ENCODE data around the gene FBXO41. TPM values are rescaled to one million over a fixed set of nuclear protein-coding genes. Genes with fewer than 3 reads are reported as not detected.

The FBXO41 gene
- polyA plus RNA-seq, 1 of the 3 experiments (the other 2 are of a cell fraction): 3.1 TPM

DNA sequence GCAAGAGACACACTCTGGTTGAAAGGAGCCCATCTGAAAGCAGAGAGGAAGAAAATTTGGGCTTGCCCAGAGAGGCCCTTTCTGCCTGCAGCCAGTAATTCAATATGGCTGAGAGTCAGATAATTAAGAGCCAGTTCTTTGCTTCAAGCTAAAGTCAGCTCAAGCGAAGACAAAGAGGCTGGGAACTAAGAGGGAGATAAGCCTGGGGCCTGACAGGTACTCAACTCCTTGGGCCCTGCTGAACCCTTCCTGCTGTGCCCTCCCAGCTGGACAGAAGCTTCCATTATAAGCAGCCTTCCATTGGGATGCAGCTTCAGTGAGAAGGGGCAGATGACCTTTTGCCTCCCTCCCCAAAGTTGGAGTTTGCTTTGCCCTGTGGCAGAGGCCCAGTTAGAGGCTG, 12.0 kb downstream of the FBXO41 start:
- H3K27me3 ChIP-seq (ENCODE audit: insufficient read depth): no peaks in the 10 kb centered on the region
- ChIA-PET POLR2A (interaction anchor here (1.2 kb wide), 1 partner anchor 15 kb away, joined by 6 read pairs; no protein-coding TSS in a partner anchor), CTCF (interaction anchor here (0.9 to 1.5 kb wide), 3 partner anchors 18 to 379 kb away, joined by 3 to 5 read pairs (median 3); no protein-coding TSS in a partner anchor)
- H3K36me3 ChIP-seq (replicated peaks in 1 of 2; ENCODE audit: control insufficient read depth in 1 of 2, insufficient read depth in 2 of 2, low read length in 1 of 2): no peaks in the 10 kb centered on the region
- no peaks in the 10 kb centered on the region for H3F3A ChIP-seq (replicated peaks; ENCODE audit: insufficient read depth)
- H2AFZ ChIP-seq (ENCODE audit: low read depth): no peak overlapping the region
- DNase-seq: no peak
- no peak overlapping the region for H3K27ac ChIP-seq (ENCODE audit: low read depth in 2 of 2, low read length in 1 of 2)
- H3K9ac ChIP-seq: no peak overlapping the region
- no peak overlapping the region for H3K4me2 ChIP-seq
- 83% methylated on average over 1 of the region's 1 CpG for WGBS (ENCODE audit: low lambda C conversion rate)
- H3K9me3 ChIP-seq: no peaks in the 10 kb centered on the region
- no peaks in the 10 kb centered on the region for H3K4me1 ChIP-seq (ENCODE audit: control insufficient read depth in 1 of 2, insufficient read depth in 2 of 2, low read depth in 1 of 2, low read length in 1 of 2)
- H3K9me2 ChIP-seq: no peaks in the 10 kb centered on the region
- TF ChIP-seq RFX5 (IDR thresholded peaks at IDR 0.05; ENCODE audit: low read length) (no peak), TCF12 (IDR thresholded peaks at IDR 0.05) (no peak), RXRA (IDR thresholded peaks at IDR 0.05; ENCODE audit: borderline replicate concordance, low read depth) (no peak)
- TF ChIP-seq, protein P1, sequence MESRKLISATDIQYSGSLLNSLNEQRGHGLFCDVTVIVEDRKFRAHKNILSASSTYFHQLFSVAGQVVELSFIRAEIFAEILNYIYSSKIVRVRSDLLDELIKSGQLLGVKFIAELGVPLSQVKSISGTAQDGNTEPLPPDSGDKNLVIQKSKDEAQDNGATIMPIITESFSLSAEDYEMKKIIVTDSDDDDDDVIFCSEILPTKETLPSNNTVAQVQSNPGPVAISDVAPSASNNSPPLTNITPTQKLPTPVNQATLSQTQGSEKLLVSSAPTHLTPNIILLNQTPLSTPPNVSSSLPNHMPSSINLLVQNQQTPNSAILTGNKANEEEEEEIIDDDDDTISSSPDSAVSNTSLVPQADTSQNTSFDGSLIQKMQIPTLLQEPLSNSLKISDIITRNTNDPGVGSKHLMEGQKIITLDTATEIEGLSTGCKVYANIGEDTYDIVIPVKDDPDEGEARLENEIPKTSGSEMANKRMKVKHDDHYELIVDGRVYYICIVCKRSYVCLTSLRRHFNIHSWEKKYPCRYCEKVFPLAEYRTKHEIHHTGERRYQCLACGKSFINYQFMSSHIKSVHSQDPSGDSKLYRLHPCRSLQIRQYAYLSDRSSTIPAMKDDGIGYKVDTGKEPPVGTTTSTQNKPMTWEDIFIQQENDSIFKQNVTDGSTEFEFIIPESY (IDR thresholded peaks at IDR 0.05; ENCODE audit: borderline replicate concordance, low read depth): no peak
- H3K4me3 ChIP-seq (ENCODE audit: low read depth in 2 of 2, low read length in 1 of 2): no peak overlapping the region
- H3K79me2 ChIP-seq (ENCODE audit: insufficient read depth): no peaks in the 10 kb centered on the region
- no peaks in the 10 kb centered on the region for H4K20me1 ChIP-seq (ENCODE audit: insufficient read depth)

DNA sequence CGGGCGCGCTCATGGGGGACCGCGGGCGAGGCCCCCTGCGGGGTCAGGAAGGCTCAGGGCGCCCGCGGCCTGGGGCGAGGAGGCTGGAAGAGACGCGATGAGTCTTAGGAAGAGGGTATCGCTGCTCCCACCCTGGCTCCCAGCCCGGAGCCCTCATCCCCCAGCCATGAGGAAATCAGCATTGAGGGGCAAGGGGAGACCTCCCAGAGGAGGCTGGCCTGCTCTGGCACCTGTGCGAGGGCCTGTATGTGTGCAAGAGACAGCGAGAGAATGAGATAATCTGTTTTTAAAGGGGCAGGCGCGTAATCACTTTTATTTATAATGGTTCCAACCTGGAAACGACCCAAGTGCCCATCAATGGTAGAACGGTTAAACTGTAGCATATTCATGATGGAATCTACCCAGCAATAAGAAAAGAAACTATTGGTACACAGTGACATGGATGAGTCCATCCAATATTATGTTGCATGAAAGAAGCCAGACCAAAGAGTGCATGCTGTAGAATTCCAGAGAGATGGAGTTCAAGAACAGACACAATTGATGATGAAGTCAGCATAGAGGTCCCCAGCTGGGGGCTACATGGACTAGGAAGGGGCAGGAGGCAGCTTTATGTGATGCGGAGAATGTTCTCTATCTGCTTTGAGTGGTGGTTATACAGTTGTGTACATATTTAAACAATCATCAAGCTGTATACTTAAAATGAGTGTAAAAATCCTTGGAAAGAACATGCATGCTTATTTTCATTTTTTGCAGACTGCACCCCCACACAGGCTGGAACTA, 14.4 kb downstream of the FBXO41 start:
- no peaks in the 10 kb centered on the region for H4K20me1 ChIP-seq (ENCODE audit: insufficient read depth)
- no peak overlapping the region for H2AFZ ChIP-seq (ENCODE audit: low read depth)
- H3K9me3 ChIP-seq: no peaks in the 10 kb centered on the region
- no peaks in the 10 kb centered on the region for H3K9me2 ChIP-seq
- no peak overlapping the region for H3K4me3 ChIP-seq (ENCODE audit: low read depth in 2 of 2, low read length in 1 of 2)
- H3K9ac ChIP-seq: no peak overlapping the region
- H3K36me3 ChIP-seq (replicated peaks in 1 of 2; ENCODE audit: control insufficient read depth in 1 of 2, insufficient read depth in 2 of 2, low read length in 1 of 2): no peaks in the 10 kb centered on the region
- H3K79me2 ChIP-seq (ENCODE audit: insufficient read depth): no peaks in the 10 kb centered on the region
- H3K27ac ChIP-seq (ENCODE audit: low read depth in 2 of 2, low read length in 1 of 2): no peak overlapping the region
- no peaks in the 10 kb centered on the region; a peak in 1 of 4 replicates for H3K4me1 ChIP-seq (ENCODE audit: control insufficient read depth in 1 of 2, insufficient read depth in 2 of 2, low read depth in 1 of 2, low read length in 1 of 2)
- no peaks in the 10 kb centered on the region for H3F3A ChIP-seq (replicated peaks; ENCODE audit: insufficient read depth)
- POLR2A ChIA-PET: no interaction called here
- CTCF ChIA-PET: no interaction called here
- H3K4me2 ChIP-seq: no peak overlapping the region
- TF ChIP-seq ELF1 (IDR thresholded peaks at IDR 0.05) (no peak), REST (IDR thresholded peaks at IDR 0.05; ENCODE audit: low read depth, low read length) (no peak), TCF12 (IDR thresholded peaks at IDR 0.05) (no peak), GABPA (IDR thresholded peaks at IDR 0.05; ENCODE audit: low read depth) (no peak), GATA2 (CRISPR knock-in tag; IDR thresholded peaks at IDR 0.05) (no peak), MXI1 (IDR thresholded peaks at IDR 0.05; ENCODE audit: low read depth, low read length) (no peak), SMC3 (IDR thresholded peaks at IDR 0.05; ENCODE audit: low read depth, low read length) (no peak)
- TF ChIP-seq, protein P2, sequence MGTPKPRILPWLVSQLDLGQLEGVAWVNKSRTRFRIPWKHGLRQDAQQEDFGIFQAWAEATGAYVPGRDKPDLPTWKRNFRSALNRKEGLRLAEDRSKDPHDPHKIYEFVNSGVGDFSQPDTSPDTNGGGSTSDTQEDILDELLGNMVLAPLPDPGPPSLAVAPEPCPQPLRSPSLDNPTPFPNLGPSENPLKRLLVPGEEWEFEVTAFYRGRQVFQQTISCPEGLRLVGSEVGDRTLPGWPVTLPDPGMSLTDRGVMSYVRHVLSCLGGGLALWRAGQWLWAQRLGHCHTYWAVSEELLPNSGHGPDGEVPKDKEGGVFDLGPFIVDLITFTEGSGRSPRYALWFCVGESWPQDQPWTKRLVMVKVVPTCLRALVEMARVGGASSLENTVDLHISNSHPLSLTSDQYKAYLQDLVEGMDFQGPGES (IDR thresholded peaks at IDR 0.05; ENCODE audit: low read depth, low read length): no peak
- TF ChIP-seq, protein P3, sequence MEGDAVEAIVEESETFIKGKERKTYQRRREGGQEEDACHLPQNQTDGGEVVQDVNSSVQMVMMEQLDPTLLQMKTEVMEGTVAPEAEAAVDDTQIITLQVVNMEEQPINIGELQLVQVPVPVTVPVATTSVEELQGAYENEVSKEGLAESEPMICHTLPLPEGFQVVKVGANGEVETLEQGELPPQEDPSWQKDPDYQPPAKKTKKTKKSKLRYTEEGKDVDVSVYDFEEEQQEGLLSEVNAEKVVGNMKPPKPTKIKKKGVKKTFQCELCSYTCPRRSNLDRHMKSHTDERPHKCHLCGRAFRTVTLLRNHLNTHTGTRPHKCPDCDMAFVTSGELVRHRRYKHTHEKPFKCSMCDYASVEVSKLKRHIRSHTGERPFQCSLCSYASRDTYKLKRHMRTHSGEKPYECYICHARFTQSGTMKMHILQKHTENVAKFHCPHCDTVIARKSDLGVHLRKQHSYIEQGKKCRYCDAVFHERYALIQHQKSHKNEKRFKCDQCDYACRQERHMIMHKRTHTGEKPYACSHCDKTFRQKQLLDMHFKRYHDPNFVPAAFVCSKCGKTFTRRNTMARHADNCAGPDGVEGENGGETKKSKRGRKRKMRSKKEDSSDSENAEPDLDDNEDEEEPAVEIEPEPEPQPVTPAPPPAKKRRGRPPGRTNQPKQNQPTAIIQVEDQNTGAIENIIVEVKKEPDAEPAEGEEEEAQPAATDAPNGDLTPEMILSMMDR (IDR thresholded peaks at IDR 0.05): no peak
- no peaks in the 10 kb centered on the region for H3K27me3 ChIP-seq (ENCODE audit: insufficient read depth)
- no peak for DNase-seq
- 78% methylated on average over 19 of the region's 22 CpGs for WGBS (ENCODE audit: low lambda C conversion rate)

Data from SK-N-SH (cell line).